Erythroblast (primary cell): Measurements from ENCODE around the gene C16orf46.

ENCODE experiments used
- GATA1 ChIP-seq: IDR thresholded peaks from 2 replicates; pipeline ENCODE4 v1.6.1; 2011; ENCODE audit warnings: low read depth, mild to moderate bottlenecking, control low read depth, low read length, moderate library complexity
- POLR2A ChIP-seq: IDR thresholded peaks from 2 replicates; pipeline ENCODE4 v1.6.1; 2011; ENCODE audit warnings: mild to moderate bottlenecking, low read length

DNA sequence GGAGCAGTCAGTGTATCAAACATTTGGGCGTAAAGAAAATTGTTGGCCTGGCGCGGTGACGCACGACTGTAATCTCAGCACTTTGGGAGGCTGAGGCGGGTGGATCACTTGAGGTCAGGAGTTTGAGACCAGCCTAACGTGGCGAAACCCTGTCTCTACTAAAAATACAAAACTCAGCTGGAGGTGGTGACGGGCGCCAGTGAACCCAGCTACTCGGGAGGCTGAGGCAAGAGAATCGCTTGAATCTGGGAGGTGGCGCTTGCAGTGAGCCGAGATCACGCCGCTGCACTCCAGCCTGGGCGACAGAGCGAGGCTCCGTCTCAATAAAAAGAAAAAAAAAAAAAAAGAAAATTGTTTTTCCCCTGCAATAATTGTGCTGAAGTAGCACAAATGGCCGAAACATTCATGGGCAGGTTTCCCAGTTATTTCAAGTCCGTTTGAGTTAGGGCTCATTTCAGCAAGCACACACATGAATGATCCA is 17.8 kb upstream of the C16orf46 start:
- TF ChIP-seq POLR2A (no peak), GATA1 (no peak)
